Measurements from ENCODE around the gene ANK3. TPM values are rescaled to one million over a fixed set of nuclear protein-coding genes. Genes with fewer than 3 reads are reported as not detected.
A peak's percentile ranks its signal among the peaks of the same experiment; 100 is the strongest.

The ANK3 gene
- total RNA-seq, 2 donors from 2014 or later, result 65.0 to 79.5 TPM

- Mint-ChIP-seq H3K9me3 (no peaks in the 10 kb centered on the region), H3K4me1 (peaks cover 11% of the 10 kb centered on the region), H3K4me3 (no peak overlapping the region), H3K27ac (no peak overlapping the region), H3K36me3 (ENCODE audit: low read depth) (no peaks in the 10 kb centered on the region), H3K27me3 (ENCODE audit: insufficient read depth) (no peaks in the 10 kb centered on the region)
- Histone ChIP-seq H3K27ac (ENCODE audit: low read depth, low read length) (no peak overlapping the region), H3K36me3 (ENCODE audit: control insufficient read depth, insufficient read depth, low read length) (no peaks in the 10 kb centered on the region), H3K4me3 (ENCODE audit: low read length) (no peak overlapping the region), H3K27me3 (ENCODE audit: control insufficient read depth, insufficient read depth, low read length, poor library complexity, severe bottlenecking) (no peaks in the 10 kb centered on the region), H3K9me3 (ENCODE audit: control insufficient read depth, low read length) (no peaks in the 10 kb centered on the region), H3K4me1 (ENCODE audit: control insufficient read depth, insufficient read depth, low read length) (no peaks in the 10 kb centered on the region), H3K9ac (ENCODE audit: extremely low read depth, low read length, poor library complexity, severe bottlenecking) (no peak overlapping the region)
- TF ChIP-seq CTCF (conservative IDR thresholded peaks at IDR 0.05), result no peak
- peak; percentile 55 for DNase-seq
- WGBS, 2 experiments (ENCODE audit: insufficient coverage in 1 of 2, insufficient read length in 1 of 2), result 57 to 73% methylated on average over 1 to 2 of the region's 2 CpGs
Observed at GRCh38 chr10:60338002-60338564, 51.6 kb downstream of the ANK3 start.

GRCh38 chr10:60336901-60337630, 52.6 kb downstream of the ANK3 start:
- H3K9me3 ChIP-seq (ENCODE audit: control insufficient read depth, low read length), result no peaks in the 10 kb centered on the region
- Mint-ChIP-seq H3K36me3 (ENCODE audit: low read depth) (no peaks in the 10 kb centered on the region), H3K4me3 (no peak overlapping the region), H3K4me1 (peaks cover 11% of the 10 kb centered on the region), H3K9me3 (no peaks in the 10 kb centered on the region), H3K27ac (no peak overlapping the region), H3K27me3 (ENCODE audit: insufficient read depth) (no peaks in the 10 kb centered on the region)
- no peak overlapping the region for H3K9ac ChIP-seq (ENCODE audit: extremely low read depth, low read length, poor library complexity, severe bottlenecking)
- no peak overlapping the region for H3K27ac ChIP-seq (ENCODE audit: low read depth, low read length)
- H3K36me3 ChIP-seq (ENCODE audit: control insufficient read depth, insufficient read depth, low read length), result no peaks in the 10 kb centered on the region
- no peak for DNase-seq
- 86 to 100% methylated on average over 1 to 3 of the region's 3 CpGs for WGBS, 2 experiments (ENCODE audit: insufficient coverage in 1 of 2, insufficient read length in 1 of 2)
- no peak overlapping the region for H3K4me3 ChIP-seq (ENCODE audit: low read length)
- H3K27me3 ChIP-seq (ENCODE audit: control insufficient read depth, insufficient read depth, low read length, poor library complexity, severe bottlenecking), result no peaks in the 10 kb centered on the region
- no peak for TF ChIP-seq CTCF (conservative IDR thresholded peaks at IDR 0.05)
- no peaks in the 10 kb centered on the region for H3K4me1 ChIP-seq (ENCODE audit: control insufficient read depth, insufficient read depth, low read length)

- no peaks in the 10 kb centered on the region for H3K9me3 Mint-ChIP-seq
- WGBS, 2 experiments (ENCODE audit: insufficient coverage in 1 of 2, insufficient read length in 1 of 2), result 93 to 96% methylated on average over 4 to 5 of the region's 5 CpGs
- H3K4me3 ChIP-seq (ENCODE audit: low read length), result no peak overlapping the region
- no peaks in the 10 kb centered on the region for H3K36me3 ChIP-seq (ENCODE audit: control insufficient read depth, insufficient read depth, low read length)
- H3K36me3 Mint-ChIP-seq (ENCODE audit: low read depth), result no peaks in the 10 kb centered on the region
- peak; percentile 66 for TF ChIP-seq CTCF (conservative IDR thresholded peaks at IDR 0.05)
- H3K4me3 Mint-ChIP-seq, result no peak overlapping the region
- H3K27me3 Mint-ChIP-seq (ENCODE audit: insufficient read depth), result no peaks in the 10 kb centered on the region
- H3K27ac ChIP-seq (ENCODE audit: low read depth, low read length), result no peak overlapping the region
- H3K27ac Mint-ChIP-seq, result no peak overlapping the region
- no peaks in the 10 kb centered on the region for H3K27me3 ChIP-seq (ENCODE audit: control insufficient read depth, insufficient read depth, low read length, poor library complexity, severe bottlenecking)
- DNase-seq, result no peak
- no peaks in the 10 kb centered on the region for H3K4me1 ChIP-seq (ENCODE audit: control insufficient read depth, insufficient read depth, low read length)
- H3K9ac ChIP-seq (ENCODE audit: extremely low read depth, low read length, poor library complexity, severe bottlenecking), result no peak overlapping the region
- H3K4me1 Mint-ChIP-seq, result peaks cover 11% of the 10 kb centered on the region
- H3K9me3 ChIP-seq (ENCODE audit: control insufficient read depth, low read length), result no peaks in the 10 kb centered on the region
Observed at GRCh38 chr10:60335708-60336107, 54.0 kb downstream of the ANK3 start.
